Stimulated activated CD8-positive, alpha-beta memory T cell treated with anti-CD3 and anti-CD28 coated beads, Interleukin-4, amount 100 ng/mL, for 4 hours (primary cell): ENCODE data around the gene EEF1A2.
"Not testable (repeated sequence)": the region's sequence is repeated elsewhere in the genome, so short reads cannot be mapped to it uniquely, and the experiment has no call there.

Experiments
- DNase-seq, 2 donors: peaks; one replicate each; pipeline ENCODE4 v3.0.0-alpha.2; 2020; ENCODE audit warnings: low read depth in 2 of 2, low spot score in 1 of 2

Gene EEF1A2

DNA sequence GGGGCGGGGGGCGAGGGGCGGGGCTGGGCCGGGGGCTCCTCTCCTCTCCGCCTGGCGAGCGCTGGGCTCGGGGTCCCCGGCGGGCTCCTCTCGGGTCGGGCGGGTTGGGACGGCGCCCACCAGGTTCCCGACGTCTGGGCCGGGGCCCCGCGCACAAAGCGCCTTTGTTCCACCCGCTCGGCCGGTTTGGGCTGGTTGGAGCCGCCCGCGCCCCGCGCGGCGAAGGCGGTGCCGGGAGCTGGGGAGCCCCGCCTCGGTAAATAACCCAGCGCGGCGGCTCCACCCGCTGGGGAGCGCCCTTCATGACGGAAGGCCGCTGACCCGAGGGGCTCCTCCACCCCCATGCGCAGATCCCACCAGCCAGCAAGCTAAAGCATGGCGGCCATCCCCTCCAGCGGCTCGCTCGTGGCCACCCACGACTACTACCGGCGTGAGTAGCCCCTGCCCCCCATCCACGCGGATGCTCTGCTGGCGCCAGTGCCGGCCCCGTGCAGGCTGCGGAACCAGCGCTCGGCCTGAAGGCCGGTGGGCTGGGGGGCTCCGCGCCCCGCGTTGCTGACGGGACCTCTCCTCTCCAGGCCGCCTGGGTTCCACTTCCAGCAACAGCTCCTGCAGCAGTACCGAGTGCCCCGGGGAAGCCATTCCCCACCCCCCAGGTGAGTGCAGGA is 22.2 kb upstream of the EEF1A2 start:
- DNase-seq: peak; percentile 31 to 46

DNA sequence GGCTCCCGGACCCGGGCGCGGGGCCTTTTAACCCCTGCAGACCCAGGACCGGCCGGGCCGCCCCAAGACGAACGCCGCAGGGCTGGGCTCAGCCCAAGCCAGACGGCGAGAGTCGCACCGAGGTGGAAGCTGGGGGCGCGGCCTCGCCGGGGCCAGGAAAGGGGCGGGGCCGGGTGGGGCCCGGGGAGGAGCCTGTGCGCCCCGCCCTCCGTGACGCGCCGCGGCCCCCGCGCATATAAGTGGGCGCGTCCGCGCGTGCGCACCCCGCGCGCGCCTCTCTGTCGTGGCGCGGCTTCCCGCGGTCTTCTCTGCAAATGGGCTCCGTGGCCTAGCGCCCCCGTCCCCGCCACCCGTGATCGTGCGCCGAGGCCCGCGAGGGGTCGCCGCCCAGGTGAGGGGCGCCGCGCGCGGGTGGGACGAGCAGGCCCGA is 21.6 kb upstream of the EEF1A2 start, which contains the start of gene PPDPF:
PPDPF (plus strand) TSS at position 262 of the 430 bp plus-strand sequence. CDS start 544 bp downstream, outside the sequence.
- peak; percentile 69 to 70 for DNase-seq

DNA sequence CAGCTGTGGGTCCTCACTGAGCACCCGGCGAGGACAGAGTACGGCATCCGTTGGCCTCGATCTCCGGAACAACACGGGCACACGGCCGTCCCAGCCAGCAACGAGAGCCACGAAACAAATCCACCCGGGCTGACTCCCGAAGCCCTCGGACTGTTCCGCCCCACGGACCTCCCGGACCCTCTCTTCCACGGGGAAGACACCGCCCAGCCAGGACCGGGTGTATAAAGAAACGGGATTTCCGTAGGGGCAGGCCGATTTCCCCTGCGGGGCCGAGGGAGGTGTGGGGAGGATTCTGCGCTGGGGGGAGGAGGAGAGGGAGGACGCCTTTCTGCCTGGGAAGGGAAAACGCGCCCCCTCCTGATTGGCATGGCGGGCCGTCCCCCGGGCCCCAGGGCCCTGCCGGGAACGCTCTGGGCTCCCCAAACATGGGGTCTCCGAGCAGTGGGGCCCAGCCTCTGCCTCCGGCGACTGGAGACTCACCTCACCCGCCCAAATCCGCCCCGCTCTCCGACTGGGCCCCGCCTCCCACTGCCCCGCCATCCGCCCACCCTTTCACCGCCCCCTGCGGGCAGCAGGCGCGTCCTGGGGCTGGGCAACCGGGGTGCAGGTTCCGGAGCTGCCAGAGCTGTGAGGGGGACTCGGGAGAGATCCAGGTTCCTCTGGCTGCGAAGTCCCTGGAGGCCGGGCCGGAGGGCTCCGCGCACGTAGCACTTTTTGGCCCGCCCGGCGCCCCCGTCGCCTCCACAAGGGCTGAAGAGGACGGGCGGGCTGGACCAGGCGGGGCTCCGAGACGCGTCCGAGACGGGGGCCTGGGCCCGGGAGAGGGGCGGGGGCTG is 21.0 kb upstream of the EEF1A2 start:
- peak; percentile 26 to 51 for DNase-seq

DNA sequence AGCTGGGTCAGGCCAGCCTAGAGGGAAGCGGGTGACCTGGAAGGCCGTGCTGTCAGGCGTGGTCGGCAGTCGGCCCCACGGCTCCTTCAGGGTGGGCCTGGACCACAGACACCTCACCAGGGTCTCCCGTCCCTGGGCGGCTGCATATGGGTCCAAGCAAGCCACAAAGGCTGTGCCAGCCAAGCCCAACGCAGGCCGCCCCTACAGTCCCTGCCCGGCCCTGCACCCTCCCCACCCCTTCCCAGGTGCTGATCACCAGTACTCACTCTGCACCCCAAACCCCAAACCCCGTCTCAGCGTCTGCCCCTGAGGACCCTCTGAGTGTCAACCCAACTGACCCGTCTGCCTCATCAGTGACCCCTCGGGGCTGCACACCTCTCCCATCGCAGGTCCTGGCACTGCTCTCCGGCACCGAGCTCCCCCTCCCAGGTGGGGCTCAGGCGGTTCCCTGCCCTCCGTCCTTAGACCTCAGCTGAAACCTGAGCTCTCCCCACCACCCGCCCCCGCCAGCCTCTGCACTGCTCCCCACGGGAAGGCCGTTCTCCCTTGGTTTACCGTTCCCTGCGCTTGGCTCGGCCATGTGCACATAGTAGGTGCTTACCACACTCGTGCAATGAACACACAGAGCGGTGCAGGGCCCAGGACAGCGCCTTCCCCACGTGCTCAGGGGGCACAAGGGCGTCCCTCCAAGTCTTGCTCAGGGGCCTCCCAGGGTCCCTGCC is 20.2 kb upstream of the EEF1A2 start:
- no peak for DNase-seq

DNA sequence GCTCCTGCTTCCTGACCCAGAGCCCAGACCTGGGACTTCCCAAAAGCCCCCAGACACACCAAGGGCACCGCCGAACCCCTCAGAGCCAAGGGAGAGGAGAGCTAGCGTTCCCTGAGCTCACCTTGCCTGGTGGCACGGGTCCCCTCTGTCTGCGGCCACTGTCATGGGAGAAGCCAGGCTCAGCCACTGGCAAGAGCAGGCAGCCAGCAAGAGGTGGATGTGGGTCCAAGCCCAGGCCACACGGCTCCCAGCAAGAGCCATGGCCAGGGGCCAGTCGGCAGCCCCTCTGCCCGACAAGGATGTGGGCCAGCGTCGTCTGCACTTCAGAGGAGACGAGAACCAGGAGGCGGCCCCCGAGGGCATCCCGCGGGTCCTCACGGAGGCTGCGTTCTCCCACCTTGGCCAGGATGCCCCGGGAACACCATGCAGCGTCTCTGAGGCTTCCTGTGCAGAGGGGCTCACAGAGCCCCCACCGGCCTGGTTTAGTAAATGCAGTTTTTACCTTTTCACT is 19.5 kb upstream of the EEF1A2 start:
- DNase-seq: no peak

DNA sequence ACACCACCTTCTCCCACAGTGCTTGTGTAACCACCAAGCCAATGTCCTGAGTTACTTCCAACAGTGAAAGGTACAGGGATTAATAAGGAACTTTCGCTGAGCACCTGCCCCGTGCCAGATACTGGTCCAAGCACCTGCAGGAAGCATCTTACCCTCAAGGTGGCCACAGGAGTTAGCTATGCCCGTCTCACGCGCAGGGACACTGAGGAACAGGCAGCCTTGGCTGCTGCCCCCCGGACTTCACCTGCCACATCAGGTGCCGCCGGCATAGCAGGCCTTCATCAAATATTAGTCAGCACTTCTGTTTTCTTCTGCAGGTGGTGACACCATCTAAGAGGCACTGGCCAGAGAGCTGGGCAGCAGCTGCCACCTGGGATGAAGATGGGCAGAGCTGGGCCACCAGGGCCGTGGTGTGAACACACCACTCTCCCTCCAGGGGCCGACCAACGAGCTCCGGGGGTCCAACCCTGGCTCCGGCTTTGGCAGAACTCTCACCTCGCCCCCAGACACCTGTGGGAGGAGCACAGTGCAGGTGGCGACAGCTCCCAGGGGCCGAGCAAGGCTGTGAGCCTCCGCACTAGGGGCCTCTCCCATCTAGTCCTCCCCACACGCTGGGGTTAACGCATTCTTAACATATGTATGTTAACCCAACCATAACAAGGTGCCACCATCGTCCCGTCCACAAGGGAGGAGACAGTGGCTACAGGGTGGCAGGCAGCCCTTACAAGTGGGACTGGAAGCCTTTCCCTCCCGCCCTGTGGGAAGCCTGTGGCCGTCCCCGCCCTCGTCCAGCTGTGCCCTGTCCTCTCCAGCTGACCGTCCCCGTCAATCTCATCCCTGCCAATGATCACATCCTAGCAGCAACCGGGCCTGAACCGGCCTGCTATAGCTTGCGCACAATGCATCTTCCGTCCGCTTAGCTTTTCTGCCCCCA is 18.8 kb upstream of the EEF1A2 start:
- no peak for DNase-seq

DNA sequence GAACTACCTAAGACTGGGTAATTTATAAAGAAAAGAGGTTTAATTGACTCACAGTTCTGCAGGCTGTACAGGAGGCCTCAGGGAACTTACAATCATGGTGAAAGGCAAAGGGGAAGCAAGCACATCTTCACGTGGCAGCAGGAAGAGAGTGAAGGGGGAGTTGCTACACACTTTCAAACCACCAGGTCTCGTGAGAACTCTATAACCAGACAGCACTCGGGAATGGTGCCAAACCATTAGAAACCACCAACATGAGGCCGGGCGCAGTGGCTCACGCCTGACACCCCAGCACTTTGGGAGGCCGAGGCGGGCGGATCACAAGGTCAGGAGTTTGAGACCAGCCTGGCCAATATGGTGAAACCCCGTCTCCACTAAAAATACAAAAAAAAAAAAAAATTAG is 15.6 kb upstream of the EEF1A2 start:
- DNase-seq: not testable (repeated sequence)

DNA sequence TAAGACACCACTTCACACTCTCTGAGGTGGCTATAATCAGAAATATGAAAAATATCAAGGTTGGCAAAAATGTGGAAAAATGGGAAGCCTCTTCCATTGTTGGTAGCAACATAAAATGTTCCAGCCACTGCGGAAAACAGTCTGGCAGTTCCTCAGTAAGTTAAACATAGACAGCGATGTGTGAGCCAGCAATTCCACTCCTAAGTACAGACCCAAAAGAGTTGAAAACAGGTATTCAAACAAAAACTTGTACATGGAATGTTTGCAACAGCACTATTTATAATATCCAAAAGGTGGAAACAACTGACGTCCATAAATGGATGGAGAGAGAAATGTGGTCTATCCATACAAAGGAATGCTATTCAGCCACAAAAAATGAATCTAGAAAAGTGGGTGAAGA is 14.3 kb upstream of the EEF1A2 start:
- DNase-seq: no peak

DNA sequence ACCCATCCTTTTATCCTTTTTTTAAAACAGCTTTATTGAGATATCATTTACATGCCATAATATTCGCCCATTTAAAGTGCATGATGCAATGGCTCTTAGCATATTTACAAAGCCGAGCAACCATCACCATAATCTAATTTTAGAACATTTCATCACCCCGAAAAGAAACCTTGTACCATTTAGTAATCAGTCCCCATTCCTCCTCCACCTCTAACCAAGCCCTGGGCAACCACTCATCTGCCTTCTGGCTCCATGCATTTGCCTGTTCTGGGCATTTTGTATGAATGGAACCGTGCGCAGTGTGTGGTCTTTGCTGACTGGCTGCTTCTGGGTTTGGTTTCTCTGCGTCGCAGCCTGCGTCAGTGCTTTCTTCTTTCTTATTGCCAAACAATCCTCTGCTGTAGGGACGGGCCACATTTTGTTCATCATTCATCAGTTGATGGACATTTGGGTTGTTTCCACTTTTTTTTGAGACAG is 10.2 kb upstream of the EEF1A2 start:
- no peak for DNase-seq

DNA sequence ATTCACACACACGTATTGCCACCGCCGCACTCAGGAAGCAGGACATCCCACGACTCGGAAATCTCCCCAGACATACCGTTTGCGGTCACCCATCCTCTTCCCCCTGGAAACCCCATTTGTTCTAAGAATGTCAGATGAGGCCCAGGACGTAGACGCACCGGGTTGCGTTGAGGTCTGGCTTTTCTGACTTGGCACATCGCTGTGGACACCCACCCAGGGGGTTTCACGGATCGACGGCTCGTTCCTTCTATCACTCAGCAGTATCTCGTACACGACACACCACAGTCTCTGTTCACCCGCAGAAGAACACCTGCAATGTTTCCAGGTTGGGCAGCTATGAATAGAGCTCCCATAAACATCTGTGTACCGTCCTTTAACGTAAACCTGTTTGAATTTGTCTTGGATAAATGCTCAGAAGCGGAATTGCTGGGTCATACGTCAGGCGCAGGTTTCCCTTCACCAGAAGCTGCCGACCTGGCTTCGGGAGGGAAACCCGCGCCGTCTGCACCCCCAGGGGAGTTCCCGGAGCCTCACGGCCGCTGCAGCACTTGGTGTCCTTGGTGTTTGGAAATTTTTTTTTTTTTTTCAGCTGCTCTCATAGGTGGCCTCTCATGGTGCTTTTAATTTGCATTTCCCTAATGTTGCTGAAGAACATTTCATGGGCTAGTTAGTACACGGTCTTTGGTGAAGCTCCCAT is 9.3 kb upstream of the EEF1A2 start:
- DNase-seq: no peak

DNA sequence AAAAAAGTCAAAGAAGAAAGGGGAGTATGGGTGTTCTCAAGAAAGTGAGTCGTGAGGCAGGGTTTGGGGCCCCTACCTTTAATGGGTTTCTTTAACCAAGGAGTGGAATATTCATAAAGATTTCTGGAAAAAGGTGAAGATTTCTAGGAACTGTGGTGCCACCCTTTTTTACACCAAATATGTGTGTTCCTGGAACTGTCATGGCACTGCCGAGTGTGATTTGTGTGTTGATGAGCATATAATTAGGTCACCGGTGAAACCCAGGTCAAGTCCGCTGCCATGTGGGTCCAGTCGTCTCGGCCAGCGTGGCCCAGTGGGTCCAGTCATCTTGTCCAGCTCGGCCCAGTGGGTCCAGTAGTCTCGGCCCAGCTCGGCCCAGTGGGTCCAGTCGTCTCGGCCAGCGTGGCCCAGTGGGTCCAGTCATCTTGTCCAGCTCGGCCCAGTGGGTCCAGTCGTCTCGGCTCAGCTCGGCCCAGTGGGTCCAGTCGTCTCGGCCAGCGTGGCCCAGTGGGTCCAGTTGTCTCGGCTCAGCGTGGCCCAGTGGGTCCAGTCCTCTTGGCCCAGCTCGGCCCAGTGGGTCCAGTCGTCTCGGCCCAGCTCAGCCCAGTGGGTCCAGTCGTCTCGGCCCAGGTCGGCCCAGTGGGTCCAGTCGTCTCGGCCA is 8.3 kb upstream of the EEF1A2 start:
- no peak for DNase-seq

DNA sequence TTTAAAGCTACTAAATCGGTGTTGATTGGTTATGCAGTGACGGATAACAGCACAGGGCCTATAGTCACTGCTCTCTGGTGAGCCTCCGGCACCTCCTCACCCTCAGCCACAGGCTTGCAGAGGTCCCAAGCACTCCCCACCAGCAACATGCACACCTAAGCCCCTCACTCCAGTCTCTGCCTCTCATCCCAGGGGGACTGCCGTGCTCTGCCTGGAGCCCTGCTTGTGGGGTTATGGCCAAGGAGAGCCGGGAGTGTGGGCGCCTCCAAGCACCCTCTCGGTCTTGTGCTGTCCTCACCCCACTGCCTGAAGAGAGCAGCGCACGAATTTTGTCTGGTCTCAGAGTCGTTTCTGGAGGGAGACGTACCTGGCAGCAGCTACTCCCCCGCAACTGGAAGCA is 6.8 kb upstream of the EEF1A2 start:
- no peak for DNase-seq

DNA sequence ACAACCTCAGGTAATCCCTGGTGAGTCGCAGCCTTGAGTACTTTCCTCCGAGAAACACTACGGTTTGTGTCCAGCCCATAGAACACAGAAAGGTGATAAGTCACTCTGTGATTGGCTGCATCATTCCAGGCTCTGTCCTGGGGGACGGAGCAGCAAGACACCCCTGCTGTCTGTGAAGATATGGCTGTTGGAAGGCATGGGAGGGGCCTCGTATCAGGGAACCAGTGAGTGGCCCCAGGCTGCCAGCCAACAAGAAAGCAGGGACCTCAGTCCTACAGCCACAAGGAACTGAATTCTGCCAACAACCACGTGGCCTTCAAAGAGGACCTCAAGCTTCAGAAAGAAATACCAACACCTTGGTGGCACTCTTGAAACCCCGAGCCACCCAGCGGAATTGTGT is 6.4 kb upstream of the EEF1A2 start:
- DNase-seq: no peak

DNA sequence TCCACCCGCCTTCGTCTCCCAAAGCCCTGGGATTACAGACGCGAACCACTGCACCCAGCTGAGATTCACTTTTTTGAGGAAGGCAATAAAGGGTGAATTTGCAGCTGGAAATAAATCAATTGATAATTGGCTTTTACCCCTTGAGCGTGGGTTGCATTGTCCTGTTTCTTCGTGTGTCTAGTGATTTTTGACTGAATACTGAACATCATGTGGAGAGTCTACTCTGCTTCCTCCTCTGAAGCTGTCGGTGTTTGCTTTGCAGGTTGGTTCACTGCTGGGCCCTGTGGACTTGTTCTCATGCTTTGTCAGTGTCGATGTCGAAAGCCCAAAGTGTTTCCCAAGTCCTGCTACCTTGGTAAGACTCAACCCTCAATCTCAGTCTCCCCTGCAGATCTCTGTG is 5.8 kb upstream of the EEF1A2 start:
- DNase-seq: no peak

DNA sequence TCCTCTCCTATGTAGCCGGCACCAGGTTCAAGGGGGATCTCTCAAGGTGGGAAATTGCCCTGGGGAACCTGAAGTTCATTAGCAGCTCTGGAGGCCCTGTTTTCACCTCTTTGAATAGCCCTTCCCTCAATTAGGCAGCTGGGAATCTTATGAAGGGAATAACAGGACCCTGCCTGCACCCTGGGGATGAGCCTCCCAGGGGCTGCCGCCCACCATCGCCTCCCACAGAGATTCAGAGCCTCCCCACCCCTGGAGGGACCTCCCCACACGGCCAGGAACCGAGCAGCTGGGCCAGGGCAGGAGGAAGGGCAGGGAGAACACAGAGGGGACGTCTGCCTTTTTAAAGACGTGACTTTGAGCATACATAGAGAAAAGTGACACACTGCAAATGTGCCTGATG is 4.6 kb upstream of the EEF1A2 start:
- no peak for DNase-seq

DNA sequence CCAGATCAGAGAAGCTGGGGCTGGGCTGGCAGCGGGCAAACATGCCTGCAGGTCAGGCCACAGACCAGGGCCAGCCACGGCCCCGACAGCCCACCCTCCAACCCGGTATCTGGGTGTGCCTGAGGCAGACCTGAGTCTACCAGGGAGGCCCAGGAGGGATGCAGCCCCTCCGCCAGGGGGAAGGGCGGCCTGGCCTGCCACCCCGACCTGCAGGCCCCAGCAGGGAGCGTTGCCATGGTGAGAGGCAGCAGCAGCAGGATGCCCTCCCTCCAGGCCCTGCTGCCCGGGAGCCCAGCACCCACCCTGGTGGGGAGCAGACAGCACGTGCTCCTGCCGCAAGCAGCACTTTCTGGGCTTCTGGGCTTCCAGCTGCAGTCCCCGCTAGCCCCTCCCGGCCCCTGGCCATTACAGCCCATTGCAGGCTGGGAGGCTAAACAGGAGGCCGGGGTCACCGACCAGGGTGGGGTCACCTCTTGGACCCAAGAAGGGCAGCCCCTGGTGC is 3.8 kb upstream of the EEF1A2 start:
- DNase-seq: no peak

DNA sequence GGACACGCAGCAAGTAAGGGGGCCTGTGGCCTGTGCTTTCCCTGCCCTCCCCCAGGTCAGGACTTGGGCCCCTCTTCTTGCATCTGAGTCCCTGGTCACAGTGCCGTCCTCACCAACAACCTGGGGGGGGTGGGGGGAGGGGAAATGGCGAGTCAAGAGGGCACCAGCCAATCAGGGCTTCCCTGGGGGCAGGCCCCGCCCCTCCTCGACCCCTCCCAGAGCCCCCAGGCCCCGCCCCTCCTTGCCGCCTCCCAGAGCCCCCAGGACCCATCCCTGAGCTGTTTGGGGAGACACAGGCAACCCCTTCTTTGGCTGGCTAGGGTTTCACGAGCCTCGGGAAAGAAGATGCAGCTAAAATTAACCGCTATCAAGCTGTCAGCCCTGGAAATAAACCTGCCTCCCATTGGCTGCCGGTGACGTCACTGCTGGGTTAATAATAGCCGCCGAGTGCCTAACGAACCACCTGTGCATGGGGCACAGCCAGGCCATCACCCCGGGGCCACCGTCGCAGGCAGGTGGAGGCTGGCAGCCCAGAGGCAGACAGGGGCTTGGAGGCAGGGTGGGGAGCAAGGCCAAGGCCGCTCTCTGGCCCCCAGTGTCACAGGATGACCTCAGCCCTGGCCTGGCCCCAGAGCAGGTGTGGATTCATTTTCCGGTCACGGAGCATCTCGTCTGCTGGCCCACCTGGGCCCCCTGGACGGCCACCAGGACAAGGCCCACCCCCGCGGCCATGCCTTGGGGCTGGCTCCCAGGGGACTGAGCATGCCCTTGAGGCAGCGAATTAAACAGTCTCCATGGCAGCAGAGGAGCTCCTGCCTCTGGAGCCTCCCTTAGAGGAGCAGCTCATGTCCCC is 3.2 kb upstream of the EEF1A2 start:
- no peak for DNase-seq
